Measurements from ENCODE around the gene PPP2R1A. TPM values are rescaled to one million over a fixed set of nuclear protein-coding genes. Genes with fewer than 3 reads are reported as not detected.
"Not testable (repeated sequence)": the region's sequence is repeated elsewhere in the genome, so short reads cannot be mapped to it uniquely, and the experiment has no call there.

PPP2R1A gene
- total RNA-seq, 2 donors from 2014 or later, result 273 to 378 TPM

DNA sequence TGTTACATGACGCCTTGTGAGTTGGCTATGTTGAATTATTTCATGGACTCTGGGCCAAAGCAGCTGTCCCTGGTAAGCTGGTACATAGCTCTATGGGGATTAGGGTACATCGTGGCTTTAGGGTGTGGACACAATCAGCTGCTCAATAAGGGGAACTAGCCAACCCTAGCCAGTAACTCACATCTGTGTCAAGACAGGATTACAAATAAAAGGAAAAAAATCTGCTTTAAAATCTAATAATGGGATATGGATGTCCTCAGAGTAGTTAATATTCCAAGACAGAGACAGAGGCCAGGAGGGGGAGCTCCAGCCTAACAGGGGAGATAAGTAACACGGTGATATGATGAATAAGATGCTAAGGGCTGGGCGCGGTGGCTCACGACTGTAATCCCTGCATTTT is 58.4 kb downstream of the PPP2R1A start:
- H3K27ac ChIP-seq, result no peak overlapping the region
- intact Hi-C loops (cut with DNase I), result loop anchor here (5.0 kb wide), 1 partner anchor 499 kb away; no protein-coding TSS in a partner anchor
- no peak overlapping the region for H3K9ac ChIP-seq (ENCODE audit: low read depth in 2 of 2, low read length in 2 of 2)
- no peaks in the 10 kb centered on the region for H3K4me1 ChIP-seq
- TF ChIP-seq, protein P1, sequence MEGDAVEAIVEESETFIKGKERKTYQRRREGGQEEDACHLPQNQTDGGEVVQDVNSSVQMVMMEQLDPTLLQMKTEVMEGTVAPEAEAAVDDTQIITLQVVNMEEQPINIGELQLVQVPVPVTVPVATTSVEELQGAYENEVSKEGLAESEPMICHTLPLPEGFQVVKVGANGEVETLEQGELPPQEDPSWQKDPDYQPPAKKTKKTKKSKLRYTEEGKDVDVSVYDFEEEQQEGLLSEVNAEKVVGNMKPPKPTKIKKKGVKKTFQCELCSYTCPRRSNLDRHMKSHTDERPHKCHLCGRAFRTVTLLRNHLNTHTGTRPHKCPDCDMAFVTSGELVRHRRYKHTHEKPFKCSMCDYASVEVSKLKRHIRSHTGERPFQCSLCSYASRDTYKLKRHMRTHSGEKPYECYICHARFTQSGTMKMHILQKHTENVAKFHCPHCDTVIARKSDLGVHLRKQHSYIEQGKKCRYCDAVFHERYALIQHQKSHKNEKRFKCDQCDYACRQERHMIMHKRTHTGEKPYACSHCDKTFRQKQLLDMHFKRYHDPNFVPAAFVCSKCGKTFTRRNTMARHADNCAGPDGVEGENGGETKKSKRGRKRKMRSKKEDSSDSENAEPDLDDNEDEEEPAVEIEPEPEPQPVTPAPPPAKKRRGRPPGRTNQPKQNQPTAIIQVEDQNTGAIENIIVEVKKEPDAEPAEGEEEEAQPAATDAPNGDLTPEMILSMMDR (IDR thresholded peaks at IDR 0.05), result peak; percentile 27
- peak; percentile 62 for DNase-seq
- H3K9me3 ChIP-seq, result no peaks in the 10 kb centered on the region
- H3K27me3 ChIP-seq, result no peaks in the 10 kb centered on the region
- no peak overlapping the region for H3K4me3 ChIP-seq
- no peaks in the 10 kb centered on the region for H3K36me3 ChIP-seq

DNA sequence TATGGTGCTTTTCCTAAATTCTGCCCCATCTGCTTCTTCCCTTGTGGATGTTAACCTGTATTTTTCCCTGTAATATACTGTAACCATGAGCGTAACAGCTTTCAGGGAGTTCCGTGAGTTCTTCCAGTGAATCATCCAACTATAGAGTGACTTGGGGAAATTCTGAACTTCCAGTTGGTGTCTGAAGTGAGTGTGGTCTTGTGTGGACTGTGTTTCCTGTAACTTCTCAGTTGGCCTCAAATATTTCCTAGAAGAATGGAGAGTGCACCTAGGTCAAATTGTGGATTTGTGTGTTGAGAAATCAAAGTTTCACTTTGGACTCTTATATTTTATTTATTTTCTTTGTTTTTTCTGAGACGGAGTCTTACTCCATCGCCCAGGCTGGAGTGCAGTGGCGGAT is 68.6 kb downstream of the PPP2R1A start:
- H3K9ac ChIP-seq (ENCODE audit: low read depth in 2 of 2, low read length in 2 of 2), result no peak overlapping the region
- H3K27ac ChIP-seq, result no peak overlapping the region
- no peaks in the 10 kb centered on the region for H3K36me3 ChIP-seq
- no peaks in the 10 kb centered on the region for H3K4me1 ChIP-seq
- H3K4me3 ChIP-seq, result no peak overlapping the region
- intact Hi-C loops (cut with DNase I), result no loop called here
- DNase-seq, result no peak
- H3K27me3 ChIP-seq, result no peaks in the 10 kb centered on the region
- TF ChIP-seq, protein P1 (IDR thresholded peaks at IDR 0.05), result no peak
- no peaks in the 10 kb centered on the region for H3K9me3 ChIP-seq

DNA sequence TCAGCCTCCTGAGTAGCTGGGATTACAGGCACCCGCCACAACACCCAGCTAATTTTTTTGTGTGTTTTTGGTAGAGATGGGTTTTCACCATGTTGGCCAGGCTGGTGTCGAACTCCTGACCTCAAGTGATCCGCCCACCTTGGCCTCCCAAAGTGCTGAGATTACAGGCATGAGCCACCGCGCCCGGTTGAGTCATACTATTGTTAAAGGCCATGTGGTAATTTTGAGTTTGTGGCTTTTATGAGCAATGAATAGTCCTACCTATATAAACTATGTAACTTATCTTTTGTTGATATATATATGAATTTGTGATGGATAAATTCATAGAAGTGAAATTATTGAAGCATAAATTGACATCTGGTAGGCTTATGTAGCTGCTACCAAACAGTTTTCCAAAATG is 75.7 kb downstream of the PPP2R1A start:
- H3K27me3 ChIP-seq; DNase-seq; H3K4me3 ChIP-seq; H3K9ac ChIP-seq (ENCODE audit: low read depth in 2 of 2, low read length in 2 of 2); H3K36me3 ChIP-seq; intact Hi-C loops (cut with DNase I); H3K4me1 ChIP-seq; H3K27ac ChIP-seq; H3K9me3 ChIP-seq: not testable (repeated sequence)

DNA sequence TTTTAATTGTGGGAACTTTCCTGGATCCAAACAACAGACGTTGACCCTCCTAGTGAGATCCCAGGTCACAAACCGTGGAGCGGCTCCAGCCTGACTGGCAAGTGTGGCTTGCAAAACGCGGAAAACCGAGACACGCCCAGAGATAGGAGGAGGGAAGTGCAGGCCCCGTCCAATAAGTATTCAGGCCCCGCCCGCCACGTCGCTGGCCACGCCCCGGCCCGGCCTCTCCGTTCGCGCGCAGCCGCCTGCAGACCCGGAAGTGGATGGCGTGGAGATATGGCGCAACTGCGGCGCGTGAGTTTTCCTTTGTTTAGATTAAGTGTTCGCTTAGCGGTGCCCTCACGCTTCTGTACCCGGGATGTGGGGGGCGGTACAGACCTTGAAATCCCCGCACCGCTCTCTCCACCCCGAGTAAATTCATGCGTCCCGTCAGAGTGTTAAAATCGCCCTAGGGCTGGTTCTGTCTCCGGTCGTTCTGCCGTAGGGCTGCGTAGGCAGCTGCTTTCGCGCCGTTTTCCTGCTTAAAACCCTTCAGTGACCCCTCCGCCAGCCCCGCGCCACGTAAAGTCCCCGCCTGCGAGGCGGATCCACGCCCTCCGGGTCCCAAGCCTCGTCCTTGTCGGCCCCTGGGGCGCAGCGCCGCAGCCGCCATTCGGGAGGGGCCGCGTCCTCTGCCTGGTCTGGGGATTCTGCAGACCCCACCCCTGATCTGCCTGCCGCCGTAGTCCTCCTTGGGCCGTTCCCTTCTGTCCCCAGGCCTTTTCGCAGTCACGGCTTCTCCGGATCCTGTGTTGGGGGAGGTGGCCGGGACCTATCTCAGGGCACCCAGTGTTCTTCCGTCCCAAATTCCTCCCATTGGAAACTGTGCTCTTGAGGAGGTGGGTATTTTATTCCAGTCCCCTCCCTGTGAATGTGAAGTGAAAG is 79.7 kb downstream of the PPP2R1A start, which contains the start of gene ZNF766:
Gene ZNF766 (plus strand): TSS at position 250 of the 924 bp plus-strand sequence. CDS start 27 bp downstream, at position 277.
- Histone ChIP-seq H3K4me3 (peak within 1 kb of the TSS; percentile 93), H3K9me3 (no peaks in the 10 kb centered on the region), H3K9ac (ENCODE audit: low read depth in 2 of 2, low read length in 2 of 2) (peak within 1 kb of the TSS; percentile 97 to 99), H3K27me3 (no peaks in the 10 kb centered on the region), H3K4me1 (peaks cover 3% of the 10 kb centered on the region), H3K36me3 (no peaks in the 10 kb centered on the region), H3K27ac (peak within 1 kb of the TSS; percentile 93)
- intact Hi-C loops (cut with DNase I), result no loop called here
- TF ChIP-seq, protein P1 (IDR thresholded peaks at IDR 0.05), result no peak
- DNase-seq, result peak; percentile 98

DNA sequence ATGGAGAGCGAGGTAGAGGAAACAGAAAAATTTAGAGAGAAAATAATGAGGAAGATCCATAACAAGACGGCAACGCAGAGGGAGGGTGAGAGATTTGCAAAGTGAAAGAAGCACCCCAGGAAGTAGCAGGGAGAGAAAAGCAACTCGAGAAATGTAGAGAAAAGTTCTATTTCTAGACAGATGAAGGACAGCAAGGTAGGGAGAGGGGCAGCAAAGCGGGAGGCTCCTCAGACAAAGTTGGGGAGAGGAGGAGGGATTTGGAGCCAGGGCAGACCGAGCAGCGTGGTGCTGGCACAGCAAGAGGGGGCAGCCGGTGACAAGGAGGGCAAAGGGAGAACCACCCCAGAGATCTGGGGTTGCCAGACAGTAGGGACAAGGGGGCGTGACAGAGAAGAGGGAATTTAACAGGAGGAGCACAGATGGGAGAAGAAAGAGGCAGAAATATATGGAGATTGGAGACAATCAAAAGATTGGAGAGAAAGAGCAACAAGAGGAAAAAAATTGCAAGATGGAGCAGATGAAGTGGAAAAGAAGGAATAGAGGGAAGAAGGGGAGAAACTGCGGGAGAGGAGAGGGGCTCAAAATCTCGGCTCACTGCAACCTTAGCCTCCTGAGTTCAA is 80.5 kb downstream of the PPP2R1A start:
- intact Hi-C loops (cut with DNase I), result no loop called here
- TF ChIP-seq, protein P1 (IDR thresholded peaks at IDR 0.05), result no peak
- DNase-seq, result no peak

More for the DNA sequence above, 80.5 kb downstream of the PPP2R1A start:
- H3K27me3 ChIP-seq, result no peaks in the 10 kb centered on the region
- no peaks in the 10 kb centered on the region for H3K9me3 ChIP-seq
- H3K9ac ChIP-seq (ENCODE audit: low read depth in 2 of 2, low read length in 2 of 2), result peak overlapping the region; percentile 97 to 99
- H3K4me1 ChIP-seq, result peaks cover 3% of the 10 kb centered on the region
- H3K36me3 ChIP-seq, result no peaks in the 10 kb centered on the region
- peak overlapping the region; percentile 93 for H3K27ac ChIP-seq
- peak overlapping the region; percentile 93 for H3K4me3 ChIP-seq
